ENCODE data around the gene SPDYE4.

The SPDYE4 gene

GRCh38 chr17:8789743-8790142, 31.4 kb upstream of the SPDYE4 start:
- Histone ChIP-seq H3K4me2 (ENCODE audit: low read length) (no peak overlapping the region), H3K27ac (ENCODE audit: low read depth, low read length, poor library complexity, severe bottlenecking) (no peak overlapping the region), H3K36me3 (ENCODE audit: insufficient read depth, low read length) (no peaks in the 10 kb centered on the region), H3K79me2 (ENCODE audit: insufficient read depth, low read length) (no peaks in the 10 kb centered on the region), H2AFZ (ENCODE audit: low read length) (no peak overlapping the region), H3K9me2 (ENCODE audit: low read depth, low read length) (no peaks in the 10 kb centered on the region), H3F3A (ENCODE audit: insufficient read depth, low read length) (no peaks in the 10 kb centered on the region), H3K9ac (ENCODE audit: low read length) (no peak overlapping the region), H3K4me1 (ENCODE audit: insufficient read depth, low read length, severe bottlenecking) (no peaks in the 10 kb centered on the region), H3K27me3 (ENCODE audit: insufficient read depth, low read length) (peaks cover 8% of the 10 kb centered on the region; the same call in 1 of the 2 replicates), H4K20me1 (ENCODE audit: insufficient read depth, low read length) (no peaks in the 10 kb centered on the region), H3K9me3 (ENCODE audit: low read length) (no peaks in the 10 kb centered on the region), H3K4me3 (ENCODE audit: low read depth, low read length, poor library complexity, severe bottlenecking) (no peak overlapping the region)
- TF ChIP-seq EZH2 (IDR thresholded peaks at IDR 0.05; ENCODE audit: borderline replicate concordance, low read length) (no peak), CTCF (IDR thresholded peaks at IDR 0.05; ENCODE audit: low read length) (no peak)

GRCh38 chr17:8788998-8789397, 30.7 kb upstream of the SPDYE4 start:
- no peak overlapping the region for H3K9ac ChIP-seq (ENCODE audit: low read length)
- H3K9me2 ChIP-seq (ENCODE audit: low read depth, low read length): no peaks in the 10 kb centered on the region
- H3K27me3 ChIP-seq (ENCODE audit: insufficient read depth, low read length): peaks cover 8% of the 10 kb centered on the region; the same call in 1 of the 2 replicates
- H3K4me1 ChIP-seq (ENCODE audit: insufficient read depth, low read length, severe bottlenecking): no peaks in the 10 kb centered on the region
- TF ChIP-seq CTCF (IDR thresholded peaks at IDR 0.05; ENCODE audit: low read length): no peak
- no peak for TF ChIP-seq EZH2 (IDR thresholded peaks at IDR 0.05; ENCODE audit: borderline replicate concordance, low read length)
- H3K79me2 ChIP-seq (ENCODE audit: insufficient read depth, low read length): no peaks in the 10 kb centered on the region
- H3K4me3 ChIP-seq (ENCODE audit: low read depth, low read length, poor library complexity, severe bottlenecking): no peak overlapping the region
- H3K36me3 ChIP-seq (ENCODE audit: insufficient read depth, low read length): no peaks in the 10 kb centered on the region
- H2AFZ ChIP-seq (ENCODE audit: low read length): no peak overlapping the region
- no peak overlapping the region for H3K27ac ChIP-seq (ENCODE audit: low read depth, low read length, poor library complexity, severe bottlenecking)
- H3F3A ChIP-seq (ENCODE audit: insufficient read depth, low read length): no peaks in the 10 kb centered on the region
- no peaks in the 10 kb centered on the region for H4K20me1 ChIP-seq (ENCODE audit: insufficient read depth, low read length)
- no peaks in the 10 kb centered on the region for H3K9me3 ChIP-seq (ENCODE audit: low read length)
- no peak overlapping the region for H3K4me2 ChIP-seq (ENCODE audit: low read length)

DNA sequence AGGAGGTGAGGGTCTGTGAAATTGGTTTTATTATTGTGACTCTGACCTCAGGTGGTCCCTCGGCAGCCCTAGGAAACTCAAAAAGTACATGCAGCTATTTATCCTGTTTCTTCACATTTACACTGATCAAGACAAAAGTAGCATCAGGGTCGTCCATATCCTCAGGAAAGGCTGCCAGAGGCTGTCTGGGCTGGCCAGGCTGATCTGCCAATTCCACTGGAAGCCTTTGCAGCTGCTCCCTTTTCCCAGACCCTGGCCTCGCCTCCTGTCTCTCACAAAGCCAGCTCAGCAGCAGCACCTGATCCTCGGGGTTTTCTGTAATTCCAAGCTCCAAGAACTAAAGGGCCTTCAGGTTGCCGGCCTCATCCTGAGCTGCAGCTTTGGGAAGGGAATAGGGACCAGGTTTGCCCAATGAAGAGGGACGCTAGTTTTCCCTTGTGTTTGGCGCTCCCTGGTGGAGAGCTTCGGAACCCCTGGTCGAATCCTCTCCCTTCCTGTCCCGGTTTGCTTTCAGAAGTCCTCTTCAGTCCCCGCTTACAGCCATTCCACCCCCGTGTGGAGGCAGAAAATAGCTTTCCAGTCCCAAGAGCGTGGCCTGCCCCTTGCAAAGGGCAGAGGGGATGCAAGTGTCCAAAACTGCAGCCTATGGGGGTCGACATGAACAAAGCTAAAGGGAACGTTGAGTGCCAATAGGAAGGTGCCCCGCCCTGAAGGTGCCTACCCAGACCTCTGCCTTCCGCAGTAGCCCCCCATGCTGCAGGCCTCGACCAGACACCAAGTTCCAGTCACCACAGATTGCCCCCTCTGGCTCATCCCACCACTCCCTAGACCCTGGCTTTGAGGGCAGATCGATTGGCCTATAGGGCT, 27.4 kb upstream of the SPDYE4 start:
- Histone ChIP-seq H3K27ac (ENCODE audit: low read depth, low read length, poor library complexity, severe bottlenecking) (no peak overlapping the region), H3K27me3 (ENCODE audit: insufficient read depth, low read length) (0 out of 2 replicates have a peak, but pooled peaks cover 8% of the 10 kb centered on the region), H3K9me3 (ENCODE audit: low read length) (no peaks in the 10 kb centered on the region), H3F3A (ENCODE audit: insufficient read depth, low read length) (no peaks in the 10 kb centered on the region), H3K4me2 (ENCODE audit: low read length) (no peak overlapping the region), H3K9me2 (ENCODE audit: low read depth, low read length) (no peaks in the 10 kb centered on the region), H3K79me2 (ENCODE audit: insufficient read depth, low read length) (no peaks in the 10 kb centered on the region), H2AFZ (ENCODE audit: low read length) (no peak overlapping the region), H3K4me1 (ENCODE audit: insufficient read depth, low read length, severe bottlenecking) (no peaks in the 10 kb centered on the region), H3K9ac (ENCODE audit: low read length) (no peak overlapping the region), H3K4me3 (ENCODE audit: low read depth, low read length, poor library complexity, severe bottlenecking) (no peak overlapping the region), H3K36me3 (ENCODE audit: insufficient read depth, low read length) (no peaks in the 10 kb centered on the region), H4K20me1 (ENCODE audit: insufficient read depth, low read length) (no peaks in the 10 kb centered on the region)
- TF ChIP-seq CTCF (IDR thresholded peaks at IDR 0.05; ENCODE audit: low read length): peak; percentile 80
- no peak for TF ChIP-seq EZH2 (IDR thresholded peaks at IDR 0.05; ENCODE audit: borderline replicate concordance, low read length)

Measured in OCI-LY1 (cell line).